Femur (tissue), 1 donor: ENCODE measurements around the gene SPATC1L.
"Not testable (repeated sequence)": the region's sequence is repeated elsewhere in the genome, so short reads cannot be mapped to it uniquely, and the experiment has no call there.

ENCODE experiments used
- DNase-seq: peaks from one replicate; pipeline ENCODE4 v3.0.0-alpha.2; 2017

Gene SPATC1L

DNA sequence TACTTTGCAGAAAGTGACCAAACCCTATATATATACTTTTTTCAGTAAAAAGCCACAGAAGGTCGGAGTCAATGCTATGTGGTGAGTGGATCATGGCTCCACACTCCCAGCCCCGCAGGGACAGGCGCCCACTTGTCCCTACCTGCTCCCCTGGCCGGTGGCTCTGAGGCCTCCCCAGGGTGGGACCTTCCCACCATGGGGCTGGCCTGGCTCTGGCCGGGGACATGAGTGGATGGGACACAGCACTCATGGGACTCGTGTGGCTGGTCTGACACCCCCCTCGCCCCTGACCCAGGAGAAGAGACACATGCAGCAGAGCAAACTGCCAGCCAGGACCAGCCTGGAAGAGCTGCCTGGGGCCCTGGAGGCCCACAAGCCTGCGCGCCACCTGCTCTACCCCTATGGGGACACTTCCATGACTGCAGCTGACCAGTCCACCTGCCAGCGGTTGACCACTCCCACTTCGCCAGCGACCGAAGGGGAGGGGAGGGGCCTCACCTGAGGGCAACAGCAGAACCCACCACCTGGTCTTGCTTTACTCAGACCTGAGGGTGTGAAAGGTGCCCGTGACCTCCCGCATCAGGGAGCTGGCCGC is 2.2 kb downstream of the SPATC1L start:
- no peak for DNase-seq

DNA sequence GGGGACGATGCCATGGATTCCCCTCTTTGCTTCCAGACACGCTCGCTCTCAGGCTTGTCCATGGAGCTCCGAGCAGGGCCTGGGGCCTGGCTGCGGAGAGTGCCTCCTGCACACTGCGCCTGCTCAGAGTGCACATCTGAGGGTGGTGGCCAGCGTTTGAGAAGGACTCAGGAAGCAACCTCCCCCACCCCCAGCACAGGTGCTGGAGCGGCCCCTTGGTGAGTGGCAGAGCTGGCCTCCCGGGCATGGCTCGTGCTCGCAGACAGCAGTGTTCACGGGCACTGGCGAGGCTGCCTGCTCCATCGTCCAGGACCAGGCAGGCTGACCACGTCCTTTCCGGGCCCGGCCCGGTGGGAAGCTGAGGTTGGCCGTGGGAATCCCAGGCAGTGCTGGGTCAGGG is 2.8 kb downstream of the SPATC1L start:
- no peak for DNase-seq

DNA sequence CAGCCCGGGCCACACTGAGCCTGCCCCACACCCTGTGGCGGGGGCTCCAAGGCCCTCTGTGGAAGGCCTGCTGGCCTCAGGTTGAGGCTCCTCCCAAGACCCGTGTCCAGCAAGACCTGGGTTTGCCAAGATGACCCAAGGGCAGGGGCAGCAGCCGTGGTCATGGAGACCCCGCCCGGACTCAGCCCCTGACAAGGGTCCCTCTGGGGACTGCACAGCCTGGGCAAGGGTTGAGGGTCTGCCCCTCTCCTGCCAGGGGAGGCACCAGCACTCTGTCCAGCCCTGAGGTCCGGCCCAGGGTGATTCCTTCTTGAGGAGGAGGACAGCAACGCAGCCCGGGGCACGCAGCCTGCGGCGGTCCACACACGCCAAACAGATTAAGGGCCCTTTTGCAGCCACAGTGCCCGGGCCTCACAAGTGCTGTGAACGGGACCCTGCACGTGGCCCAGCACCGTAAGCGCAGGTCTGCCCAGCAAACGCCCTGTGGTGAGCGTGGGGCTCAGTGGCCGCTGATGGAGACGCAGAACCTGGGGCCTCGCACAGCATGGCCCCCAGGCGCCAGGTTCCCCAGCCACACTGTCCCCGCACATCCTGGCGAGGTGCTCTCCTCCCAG is 3.4 kb downstream of the SPATC1L start:
- no peak for DNase-seq

DNA sequence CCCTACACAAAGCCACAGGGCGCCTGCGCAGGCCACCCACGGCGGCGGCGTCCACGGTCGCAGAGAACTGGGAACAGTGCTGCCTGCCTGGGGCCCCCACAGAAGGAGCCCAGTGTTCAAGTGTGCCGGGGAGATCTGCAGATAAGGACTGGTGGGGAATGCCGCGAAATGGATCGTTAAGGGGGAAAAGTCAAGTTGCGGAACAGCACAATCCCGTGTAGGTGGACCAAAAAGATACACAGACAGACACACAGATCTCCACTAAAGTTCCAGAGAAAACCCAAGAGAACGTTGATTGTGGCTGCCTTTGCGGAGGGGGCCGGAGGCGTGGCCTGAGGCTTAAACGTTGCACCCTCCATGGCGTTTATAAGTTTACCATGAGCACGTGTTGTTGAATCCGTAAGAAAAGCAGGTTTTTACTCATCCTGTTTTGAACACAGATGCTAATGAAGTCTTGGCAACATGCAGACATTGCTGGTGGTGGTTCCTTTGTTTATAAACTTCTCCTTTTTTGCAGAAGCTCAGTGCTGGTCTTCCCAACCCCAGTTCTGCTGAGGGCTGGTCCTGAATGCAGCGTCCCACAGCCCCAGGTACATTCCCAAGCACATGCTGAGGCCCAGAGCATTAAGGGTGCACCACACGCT is 4.1 kb downstream of the SPATC1L start:
- no peak for DNase-seq

DNA sequence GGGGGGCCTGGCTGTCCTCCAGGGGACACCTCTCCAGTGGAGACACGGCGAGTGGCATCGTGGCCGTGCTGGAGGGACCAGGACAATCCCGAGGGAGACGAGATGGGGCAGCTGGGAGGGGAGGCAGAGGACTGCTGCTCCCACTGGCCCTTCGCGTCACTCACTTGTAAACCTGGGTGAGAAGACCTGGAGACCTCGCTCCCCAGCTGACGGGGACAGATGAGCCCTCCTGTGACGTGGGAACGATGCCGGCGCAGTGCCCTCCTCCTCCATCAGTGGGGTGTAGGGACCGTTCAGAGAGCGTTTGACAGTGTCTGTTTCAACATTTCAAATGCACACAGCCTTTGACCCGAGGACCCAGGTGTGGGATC is 4.6 kb downstream of the SPATC1L start:
- no peak for DNase-seq

GRCh38 chr21:46178961-46179360 is 5.3 kb downstream of the SPATC1L start:
- no peak for DNase-seq

DNA sequence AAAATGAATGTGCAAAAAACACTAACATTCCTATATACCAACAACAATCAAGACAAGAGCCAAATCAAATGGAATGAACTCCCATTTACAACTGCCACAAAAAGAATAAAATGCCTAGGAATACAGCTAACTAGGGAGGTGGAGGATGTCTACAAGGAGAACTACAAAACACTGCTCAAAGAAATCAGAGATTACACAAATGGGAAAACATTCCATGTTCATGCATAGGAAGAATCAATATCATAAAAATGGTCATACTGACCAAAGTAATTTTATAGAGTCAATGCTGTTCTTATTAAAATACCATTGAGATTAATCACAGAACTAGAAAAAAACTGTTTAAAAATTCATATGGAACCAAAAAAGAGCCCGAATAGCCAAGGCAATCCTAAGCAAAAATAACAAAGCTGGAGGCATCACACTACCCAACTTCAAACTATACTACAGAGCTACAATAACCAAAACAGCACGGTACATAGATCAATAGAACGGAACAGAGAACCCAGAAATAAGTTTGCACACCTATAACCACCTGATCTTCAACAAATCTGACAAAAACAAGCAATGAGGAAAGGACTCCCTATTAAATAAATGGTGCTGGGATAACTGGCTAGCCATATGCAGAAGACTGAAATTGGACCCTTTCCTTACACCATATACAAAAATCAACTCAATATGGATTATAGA is 7.7 kb downstream of the SPATC1L start:
- DNase-seq: not testable (repeated sequence)

DNA sequence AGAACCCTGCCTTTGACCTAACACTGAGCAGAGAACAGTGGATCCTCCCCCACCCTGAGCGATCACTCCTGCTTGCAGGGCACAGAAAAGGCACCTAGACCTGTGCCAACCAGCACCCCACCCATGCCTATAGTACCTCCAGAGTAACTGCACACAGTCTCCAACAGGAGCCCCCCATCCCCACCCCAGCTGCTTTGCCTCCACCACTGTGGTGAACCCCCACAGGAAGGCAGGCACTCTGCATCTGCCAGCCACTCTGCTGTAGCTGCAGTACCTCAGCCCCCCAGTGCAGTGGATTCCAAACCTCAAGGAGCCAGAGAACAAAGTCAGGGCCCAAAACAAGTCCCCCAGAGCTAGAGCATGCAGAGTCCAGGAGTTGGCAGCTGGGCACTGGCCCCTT is 10.7 kb downstream of the SPATC1L start:
- DNase-seq: no peak

- no peak for DNase-seq
These were observed 11.3 kb downstream of the SPATC1L start for GRCh38 chr21:46172863-46173528.

GRCh38 chr21:46171996-46172862 is 12.0 kb downstream of the SPATC1L start:
- peak; percentile 12 for DNase-seq

DNA sequence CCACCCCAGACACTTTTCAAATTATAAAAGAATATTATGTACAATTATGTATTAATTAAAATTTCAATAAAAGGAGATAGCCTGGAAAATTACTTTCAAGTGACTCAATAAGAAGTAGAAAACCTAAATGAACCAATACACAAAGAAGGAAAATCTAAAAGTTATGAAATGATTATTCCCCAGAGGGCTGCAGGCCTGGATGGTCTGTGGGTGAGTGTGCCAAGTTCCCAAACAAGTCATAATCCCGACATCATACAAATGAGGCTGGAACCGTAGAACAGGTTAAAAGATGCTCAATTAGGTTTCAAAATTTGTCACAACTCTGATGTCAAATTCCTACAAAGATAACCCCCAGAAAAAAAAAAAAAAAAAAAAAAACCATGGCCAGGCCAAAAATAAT is 12.7 kb downstream of the SPATC1L start:
- no peak for DNase-seq

DNA sequence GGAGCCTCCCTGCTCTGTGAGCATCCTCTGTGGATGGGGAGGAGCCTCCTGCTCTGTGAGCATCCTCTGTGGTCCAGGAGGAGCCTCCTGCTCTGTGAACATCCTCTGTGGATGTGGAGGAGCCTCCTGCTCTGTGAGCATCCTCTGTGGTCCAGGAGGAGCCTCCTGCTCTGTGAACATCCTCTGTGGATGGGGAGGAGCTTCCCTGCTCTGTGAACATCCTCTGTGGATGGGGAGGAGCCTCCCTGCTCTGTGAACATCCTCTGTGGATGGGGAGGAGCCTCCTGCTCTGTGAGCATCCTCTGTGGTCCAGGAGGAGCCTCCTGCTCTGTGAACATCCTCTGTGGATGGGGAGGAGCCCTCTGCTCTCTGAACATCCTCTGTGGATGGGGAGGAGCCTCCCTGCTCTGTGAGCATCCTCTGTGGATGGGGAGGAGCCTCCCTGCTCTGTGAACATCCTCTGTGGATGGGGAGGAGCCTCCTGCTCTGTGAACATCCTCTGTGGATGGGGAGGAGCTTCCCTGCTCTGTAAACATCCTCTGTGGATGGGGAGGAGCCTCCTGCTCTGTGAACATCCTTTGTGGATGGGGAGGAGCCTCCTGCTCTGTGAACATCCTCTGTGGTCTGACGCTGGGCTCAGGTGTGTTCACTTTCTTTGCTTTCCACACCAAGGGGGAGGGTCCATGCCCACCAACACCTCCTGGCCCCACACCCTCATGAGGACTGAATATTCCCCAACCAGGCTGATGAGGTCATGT is 13.6 kb downstream of the SPATC1L start:
- peak; percentile 6 for DNase-seq

- DNase-seq: no peak
These were observed 15.4 kb downstream of the SPATC1L start for GRCh38 chr21:46168659-46169386.

DNA sequence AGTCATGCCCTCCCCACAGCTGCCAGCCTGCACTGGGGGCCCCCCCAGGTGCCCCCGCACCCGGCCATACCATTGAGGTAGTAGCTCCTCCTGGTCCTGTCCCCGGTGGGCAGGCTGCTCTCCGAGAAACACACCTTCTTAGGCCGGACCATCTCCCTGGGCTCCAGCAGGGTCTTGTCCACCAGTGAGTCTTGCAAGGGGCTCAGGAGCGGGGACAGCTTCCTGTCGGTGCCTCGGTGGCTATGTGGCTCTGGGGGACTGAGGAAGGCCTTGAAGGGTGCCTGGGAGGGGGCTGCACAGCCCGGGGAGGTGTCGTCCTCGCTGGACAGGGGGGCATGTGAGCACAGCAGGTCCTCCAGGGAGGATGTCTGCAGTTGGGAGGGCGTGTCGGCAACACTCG is 16.0 kb downstream of the SPATC1L start:
- DNase-seq: peak; percentile 12

DNA sequence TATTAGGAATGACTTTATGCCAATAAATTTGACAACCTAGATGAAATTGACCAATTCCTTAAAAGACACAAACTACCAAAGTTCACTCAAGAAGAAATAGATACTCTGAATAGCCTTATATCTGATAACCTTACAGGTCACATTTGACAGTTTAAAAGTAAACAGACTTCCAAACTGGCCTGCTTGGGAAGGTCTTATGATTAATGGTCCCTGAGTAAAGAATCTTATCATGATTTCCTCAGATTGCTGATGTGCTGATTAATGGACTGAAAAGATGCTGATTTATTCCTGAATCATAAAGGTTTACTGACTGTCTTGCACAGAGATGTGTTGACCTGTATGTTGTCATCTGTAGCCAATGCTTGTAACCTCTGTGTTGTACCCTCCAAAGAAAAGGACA is 19.2 kb downstream of the SPATC1L start:
- DNase-seq: no peak

- peak; percentile 8 for DNase-seq
These were observed 20.9 kb downstream of the SPATC1L start for GRCh38 chr21:46163380-46163779.

DNA sequence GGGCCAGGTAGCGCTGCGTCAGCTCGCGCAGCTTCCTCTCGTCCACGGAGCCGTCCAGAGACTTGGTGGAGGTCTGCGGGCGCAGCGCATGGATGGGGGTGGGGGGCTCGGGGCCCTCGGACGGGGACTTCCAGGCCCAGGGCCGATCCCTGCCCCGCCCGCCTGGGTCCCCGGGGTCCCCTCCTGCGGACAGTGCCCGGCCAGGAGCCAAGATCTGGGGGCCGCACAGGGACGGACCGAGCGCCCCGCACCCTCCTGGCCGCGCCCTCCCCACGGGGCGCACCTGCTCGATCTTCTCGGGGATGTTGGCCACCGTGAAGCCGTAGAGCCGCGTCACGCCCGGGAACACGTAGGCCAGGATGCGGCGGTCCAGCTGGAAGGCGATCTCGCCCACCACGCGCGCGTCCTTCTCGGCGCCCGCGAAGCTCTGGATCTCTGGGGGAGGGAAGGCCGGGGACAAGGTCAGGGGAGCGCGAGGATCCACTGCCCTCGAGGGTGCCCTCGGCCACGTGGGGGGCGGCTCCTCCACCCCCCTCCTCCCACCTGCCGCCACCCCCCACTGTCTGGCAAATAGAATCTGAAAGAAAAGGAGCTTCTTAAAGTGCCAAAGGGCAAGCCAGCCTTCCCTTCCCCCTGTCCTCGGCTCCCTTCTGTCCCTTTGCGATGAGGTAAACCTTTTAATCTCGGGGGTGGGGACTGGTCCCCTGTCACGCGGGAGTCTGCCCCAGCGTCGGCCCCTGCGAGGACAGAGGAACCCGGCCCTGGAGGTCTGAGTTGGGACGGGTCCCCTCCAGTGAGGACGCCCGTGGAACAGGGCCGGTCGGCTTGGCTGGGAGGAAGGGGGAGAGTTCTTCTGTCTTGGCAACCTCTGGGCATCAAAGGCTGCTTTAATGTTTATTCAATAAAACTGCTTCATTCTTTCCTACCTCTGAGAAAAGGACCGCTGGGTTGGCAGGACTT is 22.3 kb downstream of the SPATC1L start:
- peak; percentile 25 for DNase-seq

GRCh38 chr21:46160907-46161632 is 23.2 kb downstream of the SPATC1L start:
- peak; percentile 20 for DNase-seq

- no peak for DNase-seq
These were observed 23.7 kb downstream of the SPATC1L start for GRCh38 chr21:46160657-46160906.
